Panc1 (cell line): ENCODE measurements around the gene TMCO4. TPM values are rescaled to one million over a fixed set of nuclear protein-coding genes. Genes with fewer than 3 reads are reported as not detected.
A peak's percentile ranks its signal among the peaks of the same experiment; 100 is the strongest.

Source experiments
- ATAC-seq: fragments of 200-7000 bp; cut with Tn5 transposase; 2 replicates; pipeline ENCODE4 v1.9.1; 2020; ENCODE audit warnings: mild to moderate bottlenecking, moderate library complexity
- BruUV-seq: library from RNA; stranded (reverse); fragments of 400-500 nt; replicated peaks from 2 replicates; lab custom pipeline; 2021; lab: Mats Ljungman, UMichigan
- CTCF ChIA-PET: fragments of 300-600 bp; sonication (Branson Sonifier 250); formaldehyde crosslinking; loops from one replicate; lab custom pipeline; 2022; ENCODE audit warnings: antibody characterized with exemption; lab: Charles Lee
- POLR2A ChIA-PET: fragments of 300-600 bp; sonication (Branson Sonifier 250); formaldehyde crosslinking; loops from one replicate; lab custom pipeline; 2022; ENCODE audit warnings: antibody characterized with exemption; lab: Charles Lee
- DNase-seq: peaks from one replicate; pipeline ENCODE4 v3.0.0-alpha.2; 2010; ENCODE audit warnings: low read depth, low spot score
- H3K27ac ChIP-seq: 2 replicates; pipeline ENCODE4 v1.5.1; 2011; ENCODE audit warnings: mild to moderate bottlenecking, low read length, inconsistent platforms
- H3K27me3 ChIP-seq: fragments of 200-500 bp; sonication (Bioruptor generic); 2 replicates; pipeline ENCODE4 v1.6.0; 2014; ENCODE audit warnings: low read length, inconsistent platforms; ENCODE audit not compliant: control insufficient read depth, insufficient read depth
- H3K36me3 ChIP-seq: fragments of 200-500 bp; sonication (Bioruptor generic); 2 replicates; pipeline ENCODE4 v1.5.1; 2014; ENCODE audit warnings: inconsistent platforms, mild to moderate bottlenecking, low read length, moderate library complexity; ENCODE audit not compliant: control insufficient read depth, insufficient read depth
- H3K4me1 ChIP-seq: 2 replicates; pipeline ENCODE4 v1.5.1; 2011; ENCODE audit warnings: inconsistent platforms, mild to moderate bottlenecking, low read length, moderate library complexity; ENCODE audit not compliant: control insufficient read depth, insufficient read depth
- H3K4me3 ChIP-seq, 2 experiments: 2 replicates each; pipeline ENCODE4 v1.5.1; 2011 to 2012; ENCODE audit warnings: low read depth in 2 of 2, low read length in 2 of 2, mild to moderate bottlenecking in 2 of 2, inconsistent platforms in 1 of 2, moderate library complexity in 1 of 2
- H3K9me3 ChIP-seq: fragments of 200-500 bp; sonication (Bioruptor generic); 2 replicates; pipeline ENCODE4 v1.5.1; 2014; ENCODE audit warnings: low read depth, mild to moderate bottlenecking, inconsistent platforms, low read length, moderate library complexity; ENCODE audit not compliant: control insufficient read depth, insufficient read depth
- POLR2AphosphoS5 ChIP-seq: IDR thresholded peaks from 2 replicates; pipeline ENCODE4 v1.6.1; 2012; ENCODE audit warnings: mild to moderate bottlenecking, low read depth, low read length, moderate library complexity
- SIN3A ChIP-seq: IDR thresholded peaks from 2 replicates; pipeline ENCODE4 v1.6.1; 2012; ENCODE audit warnings: low read depth, mild to moderate bottlenecking, low read length, moderate library complexity, borderline replicate concordance; ENCODE audit not compliant: insufficient read depth
- TCF7L2 ChIP-seq: IDR thresholded peaks from 2 replicates; pipeline ENCODE4 v1.6.1; 2011; ENCODE audit warnings: mild to moderate bottlenecking, low read depth, low read length, inconsistent platforms
- in situ Hi-C: cut with HindIII; loops from 2 replicates; pipeline ENCODE4 v1.10.0; 2016; ENCODE audit warnings: low sequenced_read_pairs, low pct_unique_long_range_greater_than_20kb
- intact Hi-C: fragments of 100-400 bp; cut with micrococcal nuclease; formaldehyde crosslinking; loops from one replicate; pipeline ENCODE4 v1.10.0; 2022; ENCODE audit not compliant: unreplicated experiment
- total RNA-seq: library from RNA; stranded (reverse); gene quantifications from one replicate; pipeline ENCODE4 v1.2.1, GENCODE V29; 2021; ENCODE audit not compliant: unreplicated experiment
- TF ChIP-seq, protein P1 (sequence below): fragments of 450-650 bp; IDR thresholded peaks from 2 replicates; pipeline ENCODE4 v1.5.1; 2017; ENCODE audit warnings: mild to moderate bottlenecking
- TF ChIP-seq, protein P2 (sequence below), 2 experiments: IDR thresholded peaks; 2 replicates each; pipeline ENCODE4 v1.6.1; 2011 to 2012; ENCODE audit warnings: low read depth in 2 of 2, control low read depth in 1 of 2, low read length in 1 of 2, mild to moderate bottlenecking in 1 of 2, moderate library complexity in 1 of 2; ENCODE audit not compliant: insufficient read depth in 1 of 2

Gene TMCO4
- total RNA-seq, 1 experiment from 2014 or later = 13.2 TPM

DNA sequence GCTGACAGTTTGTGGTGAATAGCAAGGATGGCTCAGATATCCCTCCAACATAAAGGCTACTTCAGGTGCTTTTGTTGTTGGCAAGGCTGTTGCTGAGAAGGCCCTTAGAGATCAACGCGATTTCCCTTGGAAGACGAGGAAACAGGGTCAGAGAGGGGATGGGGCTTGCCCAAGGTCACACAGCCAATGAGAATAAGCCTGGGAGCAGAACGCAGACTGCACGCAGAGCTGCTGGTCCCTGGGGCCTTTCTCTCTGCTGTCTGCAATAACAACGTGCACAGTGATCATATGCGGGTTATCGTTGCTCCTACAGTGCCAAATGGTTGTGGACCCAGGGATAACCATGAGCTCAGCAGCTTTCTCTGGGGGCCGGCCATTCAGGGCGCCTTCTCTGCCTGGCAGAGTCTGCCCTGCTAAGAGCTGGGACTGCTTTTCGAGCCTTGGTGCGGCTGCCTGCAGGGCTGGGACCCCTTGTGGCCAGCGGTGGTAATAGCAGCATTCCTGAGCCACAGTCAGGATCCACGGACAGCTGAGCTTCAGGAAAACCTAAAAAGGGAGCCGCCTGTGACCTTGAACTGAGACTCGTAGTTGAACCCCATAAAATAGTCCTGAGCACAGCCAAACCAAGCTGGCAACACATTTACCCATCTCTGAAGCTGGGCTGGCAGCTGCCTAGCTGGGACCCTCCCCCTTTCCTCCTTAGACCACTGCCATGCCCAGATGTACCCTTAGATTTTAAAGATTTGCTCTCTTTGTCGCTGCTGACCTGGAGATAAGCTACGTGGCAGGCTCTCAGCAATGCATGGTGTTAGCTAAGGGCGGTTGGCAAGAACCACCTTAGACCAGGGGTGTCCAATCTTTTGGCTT is 95.2 kb downstream of the TMCO4 start:
- ChIA-PET CTCF (interaction anchor here (0.6 to 3.8 kb wide), 5 partner anchors 23 to 96 kb away, joined by 3 to 57 read pairs (median 5); no protein-coding TSS in a partner anchor), POLR2A (interaction anchor here (0.5 to 0.6 kb wide), 2 partner anchors 8 to 98 kb away, joined by 3 read pairs; no protein-coding TSS in a partner anchor)
- Histone ChIP-seq H3K9me3 (no peaks in the 10 kb centered on the region), H3K4me1 (no peaks in the 10 kb centered on the region), H3K27me3 (no peaks in the 10 kb centered on the region), H3K4me3 (no peak overlapping the region), H3K36me3 (no peaks in the 10 kb centered on the region), H3K27ac (no peak overlapping the region)
- ATAC-seq (peak; percentile 96), DNase-seq (peak; percentile 38)
- TF ChIP-seq, protein P1, sequence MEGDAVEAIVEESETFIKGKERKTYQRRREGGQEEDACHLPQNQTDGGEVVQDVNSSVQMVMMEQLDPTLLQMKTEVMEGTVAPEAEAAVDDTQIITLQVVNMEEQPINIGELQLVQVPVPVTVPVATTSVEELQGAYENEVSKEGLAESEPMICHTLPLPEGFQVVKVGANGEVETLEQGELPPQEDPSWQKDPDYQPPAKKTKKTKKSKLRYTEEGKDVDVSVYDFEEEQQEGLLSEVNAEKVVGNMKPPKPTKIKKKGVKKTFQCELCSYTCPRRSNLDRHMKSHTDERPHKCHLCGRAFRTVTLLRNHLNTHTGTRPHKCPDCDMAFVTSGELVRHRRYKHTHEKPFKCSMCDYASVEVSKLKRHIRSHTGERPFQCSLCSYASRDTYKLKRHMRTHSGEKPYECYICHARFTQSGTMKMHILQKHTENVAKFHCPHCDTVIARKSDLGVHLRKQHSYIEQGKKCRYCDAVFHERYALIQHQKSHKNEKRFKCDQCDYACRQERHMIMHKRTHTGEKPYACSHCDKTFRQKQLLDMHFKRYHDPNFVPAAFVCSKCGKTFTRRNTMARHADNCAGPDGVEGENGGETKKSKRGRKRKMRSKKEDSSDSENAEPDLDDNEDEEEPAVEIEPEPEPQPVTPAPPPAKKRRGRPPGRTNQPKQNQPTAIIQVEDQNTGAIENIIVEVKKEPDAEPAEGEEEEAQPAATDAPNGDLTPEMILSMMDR = peak; percentile 97
- no peak for TF ChIP-seq TCF7L2
- TF ChIP-seq SIN3A = no peak
- TF ChIP-seq, protein P2, sequence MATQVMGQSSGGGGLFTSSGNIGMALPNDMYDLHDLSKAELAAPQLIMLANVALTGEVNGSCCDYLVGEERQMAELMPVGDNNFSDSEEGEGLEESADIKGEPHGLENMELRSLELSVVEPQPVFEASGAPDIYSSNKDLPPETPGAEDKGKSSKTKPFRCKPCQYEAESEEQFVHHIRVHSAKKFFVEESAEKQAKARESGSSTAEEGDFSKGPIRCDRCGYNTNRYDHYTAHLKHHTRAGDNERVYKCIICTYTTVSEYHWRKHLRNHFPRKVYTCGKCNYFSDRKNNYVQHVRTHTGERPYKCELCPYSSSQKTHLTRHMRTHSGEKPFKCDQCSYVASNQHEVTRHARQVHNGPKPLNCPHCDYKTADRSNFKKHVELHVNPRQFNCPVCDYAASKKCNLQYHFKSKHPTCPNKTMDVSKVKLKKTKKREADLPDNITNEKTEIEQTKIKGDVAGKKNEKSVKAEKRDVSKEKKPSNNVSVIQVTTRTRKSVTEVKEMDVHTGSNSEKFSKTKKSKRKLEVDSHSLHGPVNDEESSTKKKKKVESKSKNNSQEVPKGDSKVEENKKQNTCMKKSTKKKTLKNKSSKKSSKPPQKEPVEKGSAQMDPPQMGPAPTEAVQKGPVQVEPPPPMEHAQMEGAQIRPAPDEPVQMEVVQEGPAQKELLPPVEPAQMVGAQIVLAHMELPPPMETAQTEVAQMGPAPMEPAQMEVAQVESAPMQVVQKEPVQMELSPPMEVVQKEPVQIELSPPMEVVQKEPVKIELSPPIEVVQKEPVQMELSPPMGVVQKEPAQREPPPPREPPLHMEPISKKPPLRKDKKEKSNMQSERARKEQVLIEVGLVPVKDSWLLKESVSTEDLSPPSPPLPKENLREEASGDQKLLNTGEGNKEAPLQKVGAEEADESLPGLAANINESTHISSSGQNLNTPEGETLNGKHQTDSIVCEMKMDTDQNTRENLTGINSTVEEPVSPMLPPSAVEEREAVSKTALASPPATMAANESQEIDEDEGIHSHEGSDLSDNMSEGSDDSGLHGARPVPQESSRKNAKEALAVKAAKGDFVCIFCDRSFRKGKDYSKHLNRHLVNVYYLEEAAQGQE (IDR thresholded peaks at IDR 0.05; ENCODE audit: insufficient read depth in 1 of 2, low read depth in 2 of 2, low read length in 1 of 2) = peak in 1 of 2 experiments; percentile 58; a peak in 1 of 4 replicates
- TF ChIP-seq POLR2AphosphoS5 = no peak
- no TSS peak for BruUV-seq
- intact Hi-C loops (no loop called here), in situ Hi-C loops (no loop called here)

DNA sequence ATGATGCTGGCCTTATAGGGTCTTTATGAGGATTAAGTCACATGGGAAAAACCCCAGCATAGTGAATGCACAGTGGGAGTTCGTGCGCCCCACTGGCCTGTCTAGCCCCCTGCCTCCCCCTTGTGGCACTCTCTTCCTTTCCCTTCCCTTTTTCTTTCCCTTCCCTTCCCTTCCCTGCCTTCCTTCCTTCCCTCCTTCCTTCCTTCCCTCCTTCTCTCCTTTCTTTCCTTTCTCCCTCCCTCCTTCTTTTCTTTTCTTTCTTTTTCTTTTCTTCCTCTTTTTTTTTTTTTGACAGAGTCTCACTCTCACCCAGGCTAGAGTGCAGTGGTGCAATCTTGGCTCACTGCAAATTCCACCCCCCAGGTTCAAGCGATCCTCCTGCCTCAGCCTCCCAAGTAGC is 96.4 kb downstream of the TMCO4 start:
- ATAC-seq = no peak
- BruUV-seq = no TSS peak
- in situ Hi-C loops (no loop called here), intact Hi-C loops (no loop called here)
- CTCF ChIA-PET = interaction anchor here (3.8 kb wide), 1 partner anchor 41 kb away, joined by 57 read pairs; no protein-coding TSS in a partner anchor
- no peaks in the 10 kb centered on the region for H3K4me1 ChIP-seq
- H3K36me3 ChIP-seq = no peaks in the 10 kb centered on the region
- no peak overlapping the region for H3K27ac ChIP-seq
- DNase-seq = no peak
- H3K4me3 ChIP-seq = no peak overlapping the region
- H3K27me3 ChIP-seq = no peaks in the 10 kb centered on the region
- TF ChIP-seq, protein P2 (IDR thresholded peaks at IDR 0.05; ENCODE audit: insufficient read depth in 1 of 2, low read depth in 2 of 2, low read length in 1 of 2) = no peak
- TF ChIP-seq TCF7L2 (no peak), SIN3A (no peak)
- H3K9me3 ChIP-seq = no peaks in the 10 kb centered on the region
- POLR2A ChIA-PET = interaction anchor here (0.6 kb wide), 1 partner anchor 12 kb away, joined by 3 read pairs; no protein-coding TSS in a partner anchor
